WTC11 (cell line): ENCODE measurements around the gene CACNG4. TPM values are rescaled to one million over a fixed set of nuclear protein-coding genes. Genes with fewer than 3 reads are reported as not detected.

Experiments
- ATAC-seq: fragments of 200-7000 bp; cut with Tn5 transposase; 2 replicates; pipeline ENCODE4 v1.10.0; 2021; ENCODE audit warnings: mild to moderate bottlenecking, moderate library complexity
- CTCF ChIA-PET: fragments of 300-600 bp; sonication (Branson Sonifier 250); formaldehyde crosslinking; loops from one replicate; lab custom pipeline; 2021; ENCODE audit warnings: antibody characterized with exemption; lab: Charles Lee
- POLR2A ChIA-PET: fragments of 350-600 bp; sonication (Branson Sonifier 250); formaldehyde crosslinking; loops from one replicate; lab custom pipeline; 2021; ENCODE audit warnings: antibody characterized with exemption; lab: Charles Lee
- DNase-seq: peaks from one replicate; pipeline ENCODE4 v3.0.0; 2021; ENCODE audit warnings: low spot score
- H3K27ac Mint-ChIP-seq: 2 replicates; pipeline ENCODE4 v1.8.0; 2021; ENCODE audit warnings: mixed read lengths
- H3K27me3 Mint-ChIP-seq: 2 replicates; pipeline ENCODE4 v1.8.0; 2021; ENCODE audit warnings: low read depth, mild to moderate bottlenecking, moderate library complexity, mixed read lengths
- H3K36me3 Mint-ChIP-seq: 2 replicates; pipeline ENCODE4 v1.8.0; 2021; ENCODE audit warnings: mixed read lengths
- H3K4me1 Mint-ChIP-seq: 2 replicates; pipeline ENCODE4 v1.8.0; 2022; ENCODE audit warnings: mixed read lengths
- H3K4me3 Mint-ChIP-seq: 2 replicates; pipeline ENCODE4 v1.8.0; 2021; ENCODE audit warnings: mild to moderate bottlenecking, moderate library complexity, mixed read lengths
- H3K9me3 Mint-ChIP-seq: 2 replicates; pipeline ENCODE4 v1.8.0; 2021; ENCODE audit warnings: mixed read lengths
- CREB1 ChIP-seq: sonication (generic); formaldehyde crosslinking; IDR thresholded peaks from 2 replicates; pipeline ENCODE4 v1.8.0; 2023; ENCODE audit warnings: mild to moderate bottlenecking, missing genetic modification reagents
- CREM ChIP-seq: sonication (generic); formaldehyde crosslinking; IDR thresholded peaks from 2 replicates; pipeline ENCODE4 v1.8.1; 2022; ENCODE audit warnings: mild to moderate bottlenecking, missing genetic modification reagents, moderate library complexity
- ESRRA ChIP-seq: sonication (generic); formaldehyde crosslinking; IDR thresholded peaks from 2 replicates; pipeline ENCODE4 v1.8.1; 2022; ENCODE audit warnings: mild to moderate bottlenecking, missing genetic modification reagents, borderline replicate concordance
- FOXK1 ChIP-seq: sonication (generic); formaldehyde crosslinking; IDR thresholded peaks from 2 replicates; pipeline ENCODE4 v1.8.0; 2022; ENCODE audit warnings: mild to moderate bottlenecking, moderate library complexity, missing genetic modification reagents
- GABPB1 ChIP-seq: sonication (generic); formaldehyde crosslinking; IDR thresholded peaks from 2 replicates; pipeline ENCODE4 v1.8.1; 2023; ENCODE audit warnings: mild to moderate bottlenecking, missing genetic modification reagents
- NFATC4 ChIP-seq: fragments of 250-450 bp; sonication (Bioruptor Pico); IDR thresholded peaks from 2 replicates; pipeline ENCODE4 v1.9.0; 2021; ENCODE audit warnings: mild to moderate bottlenecking
- NFYB ChIP-seq: sonication (generic); formaldehyde crosslinking; conservative IDR thresholded peaks from 2 replicates; pipeline ENCODE4 v1.8.0; 2022; ENCODE audit warnings: low read depth, missing genetic modification reagents
- SOX15 ChIP-seq: fragments of 250-450 bp; sonication (Bioruptor Pico); IDR thresholded peaks from 2 replicates; pipeline ENCODE4 v1.9.0; 2021; ENCODE audit warnings: mild to moderate bottlenecking
- TEAD1 ChIP-seq: sonication (generic); formaldehyde crosslinking; IDR thresholded peaks from 2 replicates; pipeline ENCODE4 v1.8.0; 2022; ENCODE audit warnings: mild to moderate bottlenecking, missing genetic modification reagents
- ZNF138 ChIP-seq: sonication (generic); formaldehyde crosslinking; conservative IDR thresholded peaks from 2 replicates; pipeline ENCODE4 v1.8.1; 2022; ENCODE audit warnings: mild to moderate bottlenecking, moderate library complexity, missing genetic modification reagents
- ZNF232 ChIP-seq: sonication (generic); formaldehyde crosslinking; IDR thresholded peaks from 2 replicates; pipeline ENCODE4 v1.8.0; 2022; ENCODE audit warnings: mild to moderate bottlenecking, missing genetic modification reagents
- ZNF317 ChIP-seq: sonication (generic); formaldehyde crosslinking; IDR thresholded peaks from 2 replicates; pipeline ENCODE4 v1.8.1; 2023; ENCODE audit warnings: low read depth, mild to moderate bottlenecking, moderate library complexity, missing genetic modification reagents, borderline replicate concordance
- total RNA-seq: library from RNA; stranded (reverse); gene quantifications from 3 replicates; pipeline ENCODE4 v1.2.3, GENCODE V29; 2021
- TF ChIP-seq, protein P1 (sequence below): fragments of 250-450 bp; sonication (Bioruptor Pico); IDR thresholded peaks from 2 replicates; pipeline ENCODE4 v1.9.0; 2021; ENCODE audit warnings: mild to moderate bottlenecking
- TF ChIP-seq, protein P2 (sequence below): sonication (generic); formaldehyde crosslinking; IDR thresholded peaks from 2 replicates; pipeline ENCODE4 v1.8.1; 2023; ENCODE audit warnings: mild to moderate bottlenecking, missing genetic modification reagents, moderate library complexity
- TF ChIP-seq, protein P3 (sequence below): sonication (generic); formaldehyde crosslinking; IDR thresholded peaks from 2 replicates; pipeline ENCODE4 v1.8.1; 2022; ENCODE audit warnings: mild to moderate bottlenecking, moderate library complexity, missing genetic modification reagents
- TF ChIP-seq, protein P4 (sequence below): sonication (generic); formaldehyde crosslinking; IDR thresholded peaks from 2 replicates; pipeline ENCODE4 v1.8.1; 2023; ENCODE audit warnings: mild to moderate bottlenecking, missing genetic modification reagents
- TF ChIP-seq, protein P5 (sequence below): sonication (generic); formaldehyde crosslinking; IDR thresholded peaks from 2 replicates; pipeline ENCODE4 v1.8.0; 2022; ENCODE audit warnings: mild to moderate bottlenecking, missing genetic modification reagents
- TF ChIP-seq, protein P6 (sequence below): fragments of 250-450 bp; sonication (Bioruptor Pico); conservative IDR thresholded peaks from 2 replicates; pipeline ENCODE4 v1.9.0; 2021; ENCODE audit warnings: mild to moderate bottlenecking
- TF ChIP-seq, protein P7 (sequence below): sonication (generic); formaldehyde crosslinking; conservative IDR thresholded peaks from 2 replicates; pipeline ENCODE4 v1.8.1; 2023; ENCODE audit warnings: mild to moderate bottlenecking, low read depth, missing genetic modification reagents, moderate library complexity

CACNG4 gene
- total RNA-seq, 1 experiment from 2014 or later, result 3.4 TPM

DNA sequence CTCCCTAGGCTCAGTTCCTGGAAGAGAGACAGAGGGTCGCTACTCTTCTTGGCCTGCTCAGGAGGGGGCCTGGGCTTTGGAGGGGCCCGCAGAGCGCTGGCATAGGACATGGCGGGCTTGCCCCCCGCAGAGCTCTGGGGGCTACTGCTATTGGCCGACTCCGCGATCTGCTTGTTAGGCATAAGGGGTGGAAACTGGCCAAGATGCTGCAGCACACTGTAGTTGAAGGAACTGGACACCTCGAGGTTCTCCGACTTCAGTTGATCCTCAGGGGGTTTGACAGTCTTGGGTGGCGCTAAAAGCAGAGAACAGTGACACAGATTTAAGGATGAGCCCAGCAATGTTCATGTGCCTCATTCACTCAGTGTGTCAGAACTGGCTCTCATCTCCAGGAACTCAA, 113.8 kb downstream of the CACNG4 start:
- TF ChIP-seq, protein P1, sequence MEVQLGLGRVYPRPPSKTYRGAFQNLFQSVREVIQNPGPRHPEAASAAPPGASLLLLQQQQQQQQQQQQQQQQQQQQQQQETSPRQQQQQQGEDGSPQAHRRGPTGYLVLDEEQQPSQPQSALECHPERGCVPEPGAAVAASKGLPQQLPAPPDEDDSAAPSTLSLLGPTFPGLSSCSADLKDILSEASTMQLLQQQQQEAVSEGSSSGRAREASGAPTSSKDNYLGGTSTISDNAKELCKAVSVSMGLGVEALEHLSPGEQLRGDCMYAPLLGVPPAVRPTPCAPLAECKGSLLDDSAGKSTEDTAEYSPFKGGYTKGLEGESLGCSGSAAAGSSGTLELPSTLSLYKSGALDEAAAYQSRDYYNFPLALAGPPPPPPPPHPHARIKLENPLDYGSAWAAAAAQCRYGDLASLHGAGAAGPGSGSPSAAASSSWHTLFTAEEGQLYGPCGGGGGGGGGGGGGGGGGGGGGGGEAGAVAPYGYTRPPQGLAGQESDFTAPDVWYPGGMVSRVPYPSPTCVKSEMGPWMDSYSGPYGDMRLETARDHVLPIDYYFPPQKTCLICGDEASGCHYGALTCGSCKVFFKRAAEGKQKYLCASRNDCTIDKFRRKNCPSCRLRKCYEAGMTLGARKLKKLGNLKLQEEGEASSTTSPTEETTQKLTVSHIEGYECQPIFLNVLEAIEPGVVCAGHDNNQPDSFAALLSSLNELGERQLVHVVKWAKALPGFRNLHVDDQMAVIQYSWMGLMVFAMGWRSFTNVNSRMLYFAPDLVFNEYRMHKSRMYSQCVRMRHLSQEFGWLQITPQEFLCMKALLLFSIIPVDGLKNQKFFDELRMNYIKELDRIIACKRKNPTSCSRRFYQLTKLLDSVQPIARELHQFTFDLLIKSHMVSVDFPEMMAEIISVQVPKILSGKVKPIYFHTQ (CRISPR knock-in tag), result no peak
- TF ChIP-seq FOXK1, result no peak
- TF ChIP-seq, protein P2, sequence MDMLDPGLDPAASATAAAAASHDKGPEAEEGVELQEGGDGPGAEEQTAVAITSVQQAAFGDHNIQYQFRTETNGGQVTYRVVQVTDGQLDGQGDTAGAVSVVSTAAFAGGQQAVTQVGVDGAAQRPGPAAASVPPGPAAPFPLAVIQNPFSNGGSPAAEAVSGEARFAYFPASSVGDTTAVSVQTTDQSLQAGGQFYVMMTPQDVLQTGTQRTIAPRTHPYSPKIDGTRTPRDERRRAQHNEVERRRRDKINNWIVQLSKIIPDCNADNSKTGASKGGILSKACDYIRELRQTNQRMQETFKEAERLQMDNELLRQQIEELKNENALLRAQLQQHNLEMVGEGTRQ, result no peak
- TF ChIP-seq ZNF232 (CRISPR knock-in tag), result no peak
- TF ChIP-seq, protein P3, sequence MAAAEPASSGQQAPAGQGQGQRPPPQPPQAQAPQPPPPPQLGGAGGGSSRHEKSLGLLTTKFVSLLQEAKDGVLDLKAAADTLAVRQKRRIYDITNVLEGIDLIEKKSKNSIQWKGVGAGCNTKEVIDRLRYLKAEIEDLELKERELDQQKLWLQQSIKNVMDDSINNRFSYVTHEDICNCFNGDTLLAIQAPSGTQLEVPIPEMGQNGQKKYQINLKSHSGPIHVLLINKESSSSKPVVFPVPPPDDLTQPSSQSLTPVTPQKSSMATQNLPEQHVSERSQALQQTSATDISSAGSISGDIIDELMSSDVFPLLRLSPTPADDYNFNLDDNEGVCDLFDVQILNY (CRISPR knock-in tag), result no peak
- no peak for TF ChIP-seq CREB1 (CRISPR knock-in tag)
- TF ChIP-seq CREM (CRISPR knock-in tag), result no peak
- TF ChIP-seq, protein P4, sequence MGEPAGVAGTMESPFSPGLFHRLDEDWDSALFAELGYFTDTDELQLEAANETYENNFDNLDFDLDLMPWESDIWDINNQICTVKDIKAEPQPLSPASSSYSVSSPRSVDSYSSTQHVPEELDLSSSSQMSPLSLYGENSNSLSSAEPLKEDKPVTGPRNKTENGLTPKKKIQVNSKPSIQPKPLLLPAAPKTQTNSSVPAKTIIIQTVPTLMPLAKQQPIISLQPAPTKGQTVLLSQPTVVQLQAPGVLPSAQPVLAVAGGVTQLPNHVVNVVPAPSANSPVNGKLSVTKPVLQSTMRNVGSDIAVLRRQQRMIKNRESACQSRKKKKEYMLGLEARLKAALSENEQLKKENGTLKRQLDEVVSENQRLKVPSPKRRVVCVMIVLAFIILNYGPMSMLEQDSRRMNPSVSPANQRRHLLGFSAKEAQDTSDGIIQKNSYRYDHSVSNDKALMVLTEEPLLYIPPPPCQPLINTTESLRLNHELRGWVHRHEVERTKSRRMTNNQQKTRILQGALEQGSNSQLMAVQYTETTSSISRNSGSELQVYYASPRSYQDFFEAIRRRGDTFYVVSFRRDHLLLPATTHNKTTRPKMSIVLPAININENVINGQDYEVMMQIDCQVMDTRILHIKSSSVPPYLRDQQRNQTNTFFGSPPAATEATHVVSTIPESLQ (CRISPR knock-in tag), result no peak
- TF ChIP-seq TEAD1 (CRISPR knock-in tag), result no peak
- TF ChIP-seq, all 79 proteins: peak for 0
- ChIA-PET POLR2A (no interaction called here), CTCF (interaction anchor here (1.3 kb wide), 1 partner anchor 62 kb away, joined by 5 read pairs; no protein-coding TSS in a partner anchor)
- Mint-ChIP-seq H3K27ac (no peak overlapping the region), H3K36me3 (no peaks in the 10 kb centered on the region), H3K9me3 (no peaks in the 10 kb centered on the region), H3K4me1 (no peaks in the 10 kb centered on the region), H3K27me3 (no peaks in the 10 kb centered on the region), H3K4me3 (no peak overlapping the region)
- DNase-seq (no peak), ATAC-seq (no peak)

DNA sequence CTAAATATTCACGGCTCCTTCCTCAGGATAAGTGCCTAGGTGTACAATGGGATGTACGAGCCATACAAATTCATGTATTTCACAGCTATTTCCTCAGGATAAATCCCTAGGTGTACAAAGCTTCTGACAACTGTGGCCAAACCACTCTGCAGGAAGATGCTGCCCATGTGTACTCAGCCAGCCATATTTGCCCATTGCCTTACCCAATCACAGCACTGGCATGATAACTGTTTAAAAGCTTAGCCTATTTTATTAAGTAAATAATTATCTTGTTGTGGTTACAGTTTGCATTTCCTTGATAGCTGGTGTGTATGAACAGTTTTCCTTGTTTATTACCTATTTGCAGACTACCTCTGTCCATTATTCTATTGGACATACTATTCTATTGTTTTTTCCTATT, 115.0 kb downstream of the CACNG4 start:
- H3K27ac Mint-ChIP-seq, result no peak overlapping the region
- ChIA-PET POLR2A (no interaction called here), CTCF (interaction anchor here (1.3 kb wide), 1 partner anchor 63 kb away, joined by 5 read pairs; no protein-coding TSS in a partner anchor)
- ATAC-seq (no peak), DNase-seq (no peak)
- no peak for TF ChIP-seq GABPB1 (CRISPR knock-in tag)
- TF ChIP-seq NFATC4 (CRISPR knock-in tag), result no peak
- TF ChIP-seq ZNF317 (CRISPR knock-in tag), result no peak
- TF ChIP-seq SOX15 (CRISPR knock-in tag), result no peak
- no peak overlapping the region for H3K4me3 Mint-ChIP-seq
- H3K4me1 Mint-ChIP-seq, result no peaks in the 10 kb centered on the region
- H3K9me3 Mint-ChIP-seq, result no peaks in the 10 kb centered on the region
- H3K36me3 Mint-ChIP-seq, result no peaks in the 10 kb centered on the region
- no peaks in the 10 kb centered on the region for H3K27me3 Mint-ChIP-seq

DNA sequence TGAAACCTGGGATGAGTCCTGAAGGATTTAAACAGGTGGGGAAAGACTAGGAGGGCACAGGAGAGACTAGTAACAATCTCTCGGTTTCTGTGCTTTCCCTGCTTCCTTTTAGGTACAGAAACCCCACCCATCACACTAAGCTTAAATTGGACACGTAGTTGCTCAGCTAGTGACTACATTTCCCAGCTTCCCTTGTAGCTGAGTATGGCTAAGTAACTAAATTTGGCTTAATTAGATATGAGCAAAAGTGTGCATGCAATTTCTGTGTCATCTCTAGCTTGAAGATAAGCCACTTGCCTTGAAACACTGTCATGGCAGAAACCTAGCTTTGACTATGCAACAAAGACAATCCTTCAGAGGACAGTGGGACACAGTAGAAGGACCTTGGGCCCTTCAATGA, 116.3 kb downstream of the CACNG4 start:
- ATAC-seq (no peak), DNase-seq (no peak)
- ChIA-PET CTCF (interaction anchor here (0.9 to 1.8 kb wide), 2 partner anchors 64 to 77 kb away, joined by 4 to 7 read pairs; no protein-coding TSS in a partner anchor), POLR2A (interaction anchor here (0.5 kb wide), 1 partner anchor 1220 kb away, joined by 3 read pairs; no protein-coding TSS in a partner anchor)
- peaks cover 8% of the 10 kb centered on the region for H3K36me3 Mint-ChIP-seq
- no peaks in the 10 kb centered on the region for H3K27me3 Mint-ChIP-seq
- H3K4me3 Mint-ChIP-seq, result no peak overlapping the region
- no peaks in the 10 kb centered on the region for H3K9me3 Mint-ChIP-seq
- H3K4me1 Mint-ChIP-seq, result no peaks in the 10 kb centered on the region
- H3K27ac Mint-ChIP-seq, result no peak overlapping the region
- TF ChIP-seq, protein P5, sequence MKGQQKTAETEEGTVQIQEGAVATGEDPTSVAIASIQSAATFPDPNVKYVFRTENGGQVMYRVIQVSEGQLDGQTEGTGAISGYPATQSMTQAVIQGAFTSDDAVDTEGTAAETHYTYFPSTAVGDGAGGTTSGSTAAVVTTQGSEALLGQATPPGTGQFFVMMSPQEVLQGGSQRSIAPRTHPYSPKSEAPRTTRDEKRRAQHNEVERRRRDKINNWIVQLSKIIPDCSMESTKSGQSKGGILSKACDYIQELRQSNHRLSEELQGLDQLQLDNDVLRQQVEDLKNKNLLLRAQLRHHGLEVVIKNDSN (CRISPR knock-in tag), result no peak
- TF ChIP-seq ZNF138 (CRISPR knock-in tag) (no peak), CREM (CRISPR knock-in tag) (no peak), NFYB (CRISPR knock-in tag) (no peak), ESRRA (no peak)
- TF ChIP-seq, protein P6, sequence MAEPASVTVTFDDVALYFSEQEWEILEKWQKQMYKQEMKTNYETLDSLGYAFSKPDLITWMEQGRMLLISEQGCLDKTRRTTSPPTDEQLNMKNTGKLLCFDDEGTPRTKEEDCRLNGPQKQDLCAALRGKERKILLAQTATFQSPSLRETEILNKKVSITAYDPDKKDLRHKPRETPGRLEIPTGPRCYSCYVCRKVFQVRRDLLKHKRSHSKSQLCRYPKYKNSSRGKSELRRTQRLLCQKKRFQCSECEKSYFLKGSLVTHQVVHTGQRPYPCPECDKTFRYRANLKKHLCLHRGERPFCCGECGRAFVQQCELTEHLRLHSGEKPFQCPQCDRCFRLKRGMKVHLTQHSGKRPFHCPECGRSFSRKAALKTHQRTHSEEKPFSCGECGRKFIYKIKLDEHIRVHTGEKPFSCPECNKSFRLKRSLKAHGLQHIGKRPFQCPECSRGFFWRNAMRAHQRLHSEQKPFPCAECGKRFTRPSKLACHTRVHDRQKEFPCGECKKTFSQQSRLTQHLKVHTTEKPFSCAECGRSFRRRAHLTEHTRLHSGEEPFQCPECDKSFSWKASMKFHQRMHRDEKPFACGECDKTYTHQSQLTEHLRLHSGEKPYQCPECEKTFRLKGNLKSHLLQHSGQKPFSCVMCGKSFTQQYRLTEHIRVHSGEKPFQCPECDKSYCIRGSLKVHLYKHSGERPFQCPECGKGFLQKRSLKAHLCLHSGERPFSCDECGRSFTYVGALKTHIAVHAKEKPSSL (CRISPR knock-in tag), result no peak
- TF ChIP-seq, protein P7, sequence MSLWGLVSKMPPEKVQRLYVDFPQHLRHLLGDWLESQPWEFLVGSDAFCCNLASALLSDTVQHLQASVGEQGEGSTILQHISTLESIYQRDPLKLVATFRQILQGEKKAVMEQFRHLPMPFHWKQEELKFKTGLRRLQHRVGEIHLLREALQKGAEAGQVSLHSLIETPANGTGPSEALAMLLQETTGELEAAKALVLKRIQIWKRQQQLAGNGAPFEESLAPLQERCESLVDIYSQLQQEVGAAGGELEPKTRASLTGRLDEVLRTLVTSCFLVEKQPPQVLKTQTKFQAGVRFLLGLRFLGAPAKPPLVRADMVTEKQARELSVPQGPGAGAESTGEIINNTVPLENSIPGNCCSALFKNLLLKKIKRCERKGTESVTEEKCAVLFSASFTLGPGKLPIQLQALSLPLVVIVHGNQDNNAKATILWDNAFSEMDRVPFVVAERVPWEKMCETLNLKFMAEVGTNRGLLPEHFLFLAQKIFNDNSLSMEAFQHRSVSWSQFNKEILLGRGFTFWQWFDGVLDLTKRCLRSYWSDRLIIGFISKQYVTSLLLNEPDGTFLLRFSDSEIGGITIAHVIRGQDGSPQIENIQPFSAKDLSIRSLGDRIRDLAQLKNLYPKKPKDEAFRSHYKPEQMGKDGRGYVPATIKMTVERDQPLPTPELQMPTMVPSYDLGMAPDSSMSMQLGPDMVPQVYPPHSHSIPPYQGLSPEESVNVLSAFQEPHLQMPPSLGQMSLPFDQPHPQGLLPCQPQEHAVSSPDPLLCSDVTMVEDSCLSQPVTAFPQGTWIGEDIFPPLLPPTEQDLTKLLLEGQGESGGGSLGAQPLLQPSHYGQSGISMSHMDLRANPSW (CRISPR knock-in tag), result no peak
